ENCODE data around the gene IRF7.

Gene IRF7

DNA sequence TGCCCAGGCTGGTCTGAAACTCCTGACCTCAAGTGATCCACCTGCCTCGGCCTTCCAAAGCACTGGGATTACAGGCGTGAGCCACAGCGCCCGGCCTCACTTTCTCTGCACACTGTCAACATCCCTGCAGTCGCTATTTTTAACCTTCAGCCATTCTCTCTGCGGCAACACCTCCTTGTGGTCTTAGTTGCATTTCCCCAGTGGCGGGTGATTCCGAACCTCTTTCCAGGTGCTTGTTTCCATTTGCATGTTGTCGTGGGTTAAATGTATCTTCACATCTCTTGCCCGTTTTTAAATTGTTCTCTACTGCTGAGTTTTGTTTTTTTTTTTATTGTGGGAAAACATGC is 13.5 kb upstream of the IRF7 start:
- Mint-ChIP-seq H3K4me3 (peak overlapping the region; percentile 40), H3K27ac (no peak overlapping the region), H3K27me3 (peaks cover 11% of the 10 kb centered on the region), H3K36me3 (no peaks in the 10 kb centered on the region), H3K9me3 (no peaks in the 10 kb centered on the region), H3K4me1 (peaks cover 20% of the 10 kb centered on the region)

DNA sequence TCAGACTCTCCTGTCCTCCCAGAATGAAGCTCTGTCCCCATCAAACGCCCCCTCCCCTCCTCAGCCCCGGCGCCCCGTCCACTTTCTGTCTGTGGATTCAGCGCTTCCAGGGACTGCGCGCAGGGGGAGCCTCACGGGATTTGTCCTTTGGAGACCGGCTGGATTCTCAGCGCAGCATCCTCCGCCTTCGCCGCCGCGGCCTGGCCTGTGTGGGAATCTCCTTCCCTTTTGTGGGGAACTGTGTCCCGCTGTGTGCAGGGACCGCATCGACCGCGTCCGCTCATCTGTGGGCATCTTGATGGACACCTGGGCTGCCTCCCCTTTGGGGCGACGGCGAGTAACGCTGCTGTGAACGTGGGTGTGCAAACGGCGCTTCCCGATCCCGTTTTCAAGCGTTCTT is 12.3 kb upstream of the IRF7 start:
- Mint-ChIP-seq H3K36me3 (no peaks in the 10 kb centered on the region), H3K9me3 (no peaks in the 10 kb centered on the region), H3K4me3 (peak overlapping the region; percentile 49), H3K27ac (peak overlapping the region; percentile 59), H3K27me3 (peaks cover 11% of the 10 kb centered on the region), H3K4me1 (peaks cover 20% of the 10 kb centered on the region)

- Mint-ChIP-seq H3K4me1 (peaks cover 20% of the 10 kb centered on the region), H3K27me3 (peaks cover 11% of the 10 kb centered on the region), H3K4me3 (no peak overlapping the region), H3K9me3 (no peaks in the 10 kb centered on the region), H3K27ac (no peak overlapping the region), H3K36me3 (no peaks in the 10 kb centered on the region)
These were observed 11.5 kb upstream of the IRF7 start for GRCh38 chr11:627308-627576.

DNA sequence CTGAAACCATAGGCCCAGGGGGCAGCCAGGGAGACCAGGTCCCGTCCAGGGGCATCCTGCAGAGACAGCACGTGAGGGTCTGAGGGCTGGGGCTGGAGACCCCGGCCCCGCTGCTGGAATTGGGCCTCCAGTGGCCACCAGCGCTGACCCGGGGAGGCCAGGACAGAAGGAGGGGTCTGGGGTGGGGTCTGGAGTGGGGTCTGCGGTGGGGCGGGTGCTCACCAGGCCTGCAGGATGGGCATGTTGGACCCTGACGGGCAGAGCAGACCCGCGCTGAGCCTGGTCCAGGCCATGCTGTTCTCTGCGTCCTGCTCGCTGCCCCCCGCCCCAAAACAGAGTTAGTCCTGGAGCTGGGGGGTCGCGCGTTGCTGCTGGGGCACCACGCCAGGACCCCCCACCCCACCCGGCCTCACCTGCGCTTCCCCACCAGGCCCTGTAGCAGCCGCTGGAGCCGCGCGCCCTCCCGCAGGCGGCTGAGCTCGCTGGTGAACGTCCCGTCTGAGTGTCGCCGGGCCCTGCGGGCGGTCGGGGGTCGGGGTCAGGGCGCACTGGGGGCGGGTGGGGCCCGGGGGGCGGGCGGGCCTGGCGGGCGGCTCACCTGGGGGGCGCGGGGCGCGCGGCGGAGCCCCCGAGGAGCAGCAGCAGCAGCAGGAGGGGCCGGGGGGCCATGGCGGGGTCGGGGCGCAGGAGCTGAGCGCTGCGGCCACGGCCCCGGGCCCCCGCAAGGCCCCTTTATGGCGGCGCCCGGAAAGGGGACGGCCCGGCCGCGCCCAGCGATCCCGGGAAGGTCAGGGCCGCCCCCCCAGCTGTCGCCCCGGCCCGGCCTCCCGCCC is 10.9 kb upstream of the IRF7 start, which contains the start of gene SCT:
Gene SCT, minus strand, starts transcription at position 707 of the 833 bp plus-strand sequence. Its CDS starts 38 bp downstream, at position 669.
- H3K27ac Mint-ChIP-seq, result peak within 1 kb of the TSS; percentile 59
- H3K9me3 Mint-ChIP-seq, result no peaks in the 10 kb centered on the region
- no peaks in the 10 kb centered on the region for H3K36me3 Mint-ChIP-seq
- peaks cover 11% of the 10 kb centered on the region for H3K27me3 Mint-ChIP-seq
- H3K4me1 Mint-ChIP-seq, result peaks cover 20% of the 10 kb centered on the region
- no peak within 1 kb of the TSS for H3K4me3 Mint-ChIP-seq

DNA sequence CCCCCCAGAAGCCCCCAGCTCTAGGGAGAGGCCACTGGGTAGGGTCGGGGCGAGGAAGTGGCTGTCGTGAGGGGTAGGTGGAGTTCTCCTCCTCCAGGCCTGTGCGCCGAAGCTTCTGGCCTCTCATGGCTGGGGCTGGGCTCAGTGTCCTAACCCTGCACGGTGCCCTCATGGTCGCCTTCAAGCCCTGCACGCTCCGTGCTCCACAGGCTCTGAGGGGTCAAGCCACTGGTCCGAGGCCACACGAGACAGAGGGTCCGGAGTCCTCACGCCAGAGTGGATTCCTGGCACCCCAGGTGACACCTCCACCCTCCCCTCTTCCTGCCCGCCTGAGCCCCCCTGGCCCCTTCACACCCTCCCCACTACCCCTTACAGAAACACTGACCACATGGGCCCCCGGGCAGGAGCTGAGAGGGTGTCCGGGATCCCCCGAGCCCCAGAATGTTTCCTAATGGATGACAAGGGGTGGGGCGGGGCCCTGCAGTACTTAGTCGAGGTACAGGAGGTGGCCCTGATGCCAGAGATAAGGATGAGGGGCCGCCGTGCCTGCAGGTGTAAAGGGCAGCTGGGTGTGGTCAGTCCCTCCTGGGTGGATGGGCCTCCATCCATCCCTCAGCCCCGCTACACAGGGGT is 10.0 kb upstream of the IRF7 start:
- Mint-ChIP-seq H3K27ac (no peak overlapping the region), H3K36me3 (no peaks in the 10 kb centered on the region), H3K27me3 (peaks cover 11% of the 10 kb centered on the region), H3K4me1 (peaks cover 20% of the 10 kb centered on the region), H3K4me3 (no peak overlapping the region), H3K9me3 (no peaks in the 10 kb centered on the region)

- no peaks in the 10 kb centered on the region for H3K36me3 Mint-ChIP-seq
- H3K9me3 Mint-ChIP-seq, result no peaks in the 10 kb centered on the region
- no peak within 1 kb of the TSS for H3K4me3 Mint-ChIP-seq
- H3K27ac Mint-ChIP-seq, result no peak within 1 kb of the TSS
- H3K27me3 Mint-ChIP-seq, result peaks cover 11% of the 10 kb centered on the region
- peaks cover 20% of the 10 kb centered on the region for H3K4me1 Mint-ChIP-seq
These were observed 9.2 kb upstream of the IRF7 start, which contains the start of gene CDHR5 for GRCh38 chr11:624705-625635. CDHR5 (minus strand) TSS chr11:624955; CDS start chr11:624902, 53 bp downstream.

- Mint-ChIP-seq H3K4me3 (no peak overlapping the region), H3K36me3 (no peaks in the 10 kb centered on the region), H3K4me1 (peaks cover 14% of the 10 kb centered on the region), H3K27ac (no peak overlapping the region), H3K9me3 (no peaks in the 10 kb centered on the region), H3K27me3 (peaks cover 11% of the 10 kb centered on the region)
These were observed 8.4 kb upstream of the IRF7 start for GRCh38 chr11:623999-624704.

DNA sequence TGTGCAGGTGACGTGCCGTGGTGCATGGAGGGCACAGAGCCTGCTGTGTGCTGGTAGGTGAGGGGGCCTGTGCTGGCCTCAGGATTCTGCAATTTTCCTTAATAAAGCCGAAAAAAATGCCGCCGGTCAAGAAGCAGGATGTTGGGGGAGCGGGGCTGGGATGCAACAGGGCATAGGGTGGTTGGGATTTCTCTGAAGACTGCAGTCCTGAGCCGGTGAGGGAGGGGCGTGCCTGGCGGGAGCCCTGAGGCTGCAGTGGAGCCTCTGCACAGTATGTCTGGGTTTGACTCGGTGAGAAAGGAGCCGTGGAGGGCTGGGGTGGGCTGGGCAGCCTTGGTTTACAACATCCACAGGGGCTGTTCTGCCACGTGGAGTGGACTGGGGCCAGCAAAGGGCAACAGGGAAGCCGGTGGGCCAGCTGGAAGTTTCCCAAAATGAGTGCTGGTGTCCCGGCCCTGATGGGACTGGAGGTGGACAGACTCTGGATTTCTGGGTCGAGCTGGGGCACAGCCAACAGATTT is 7.7 kb upstream of the IRF7 start:
- Mint-ChIP-seq H3K36me3 (no peaks in the 10 kb centered on the region), H3K9me3 (no peaks in the 10 kb centered on the region), H3K27me3 (peaks cover 6% of the 10 kb centered on the region), H3K27ac (no peak overlapping the region), H3K4me3 (no peak overlapping the region), H3K4me1 (peaks cover 7% of the 10 kb centered on the region)

DNA sequence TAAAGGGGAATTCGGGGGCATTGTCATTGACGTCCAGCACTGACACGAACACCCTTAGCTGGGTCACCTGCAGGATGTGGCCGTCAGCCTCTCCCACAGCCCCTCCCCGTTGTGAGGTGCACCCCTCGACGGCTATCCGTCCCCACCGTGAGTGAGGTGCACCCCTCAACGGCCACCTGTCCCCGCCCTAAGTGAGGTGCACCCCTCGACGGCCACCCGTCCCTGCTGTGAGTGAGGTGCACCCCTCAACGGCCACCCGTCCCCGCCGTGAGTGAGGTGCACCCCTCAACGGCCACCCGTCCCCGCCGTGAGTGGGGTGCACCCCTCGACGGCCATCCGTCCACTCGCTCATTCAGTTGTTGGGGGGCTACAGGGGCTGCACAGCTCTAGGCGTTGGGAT is 6.1 kb upstream of the IRF7 start:
- H3K4me3 Mint-ChIP-seq, result no peak overlapping the region
- H3K27ac Mint-ChIP-seq, result no peak overlapping the region
- no peaks in the 10 kb centered on the region for H3K27me3 Mint-ChIP-seq
- H3K36me3 Mint-ChIP-seq, result no peaks in the 10 kb centered on the region
- H3K9me3 Mint-ChIP-seq, result no peaks in the 10 kb centered on the region
- H3K4me1 Mint-ChIP-seq, result no peaks in the 10 kb centered on the region

DNA sequence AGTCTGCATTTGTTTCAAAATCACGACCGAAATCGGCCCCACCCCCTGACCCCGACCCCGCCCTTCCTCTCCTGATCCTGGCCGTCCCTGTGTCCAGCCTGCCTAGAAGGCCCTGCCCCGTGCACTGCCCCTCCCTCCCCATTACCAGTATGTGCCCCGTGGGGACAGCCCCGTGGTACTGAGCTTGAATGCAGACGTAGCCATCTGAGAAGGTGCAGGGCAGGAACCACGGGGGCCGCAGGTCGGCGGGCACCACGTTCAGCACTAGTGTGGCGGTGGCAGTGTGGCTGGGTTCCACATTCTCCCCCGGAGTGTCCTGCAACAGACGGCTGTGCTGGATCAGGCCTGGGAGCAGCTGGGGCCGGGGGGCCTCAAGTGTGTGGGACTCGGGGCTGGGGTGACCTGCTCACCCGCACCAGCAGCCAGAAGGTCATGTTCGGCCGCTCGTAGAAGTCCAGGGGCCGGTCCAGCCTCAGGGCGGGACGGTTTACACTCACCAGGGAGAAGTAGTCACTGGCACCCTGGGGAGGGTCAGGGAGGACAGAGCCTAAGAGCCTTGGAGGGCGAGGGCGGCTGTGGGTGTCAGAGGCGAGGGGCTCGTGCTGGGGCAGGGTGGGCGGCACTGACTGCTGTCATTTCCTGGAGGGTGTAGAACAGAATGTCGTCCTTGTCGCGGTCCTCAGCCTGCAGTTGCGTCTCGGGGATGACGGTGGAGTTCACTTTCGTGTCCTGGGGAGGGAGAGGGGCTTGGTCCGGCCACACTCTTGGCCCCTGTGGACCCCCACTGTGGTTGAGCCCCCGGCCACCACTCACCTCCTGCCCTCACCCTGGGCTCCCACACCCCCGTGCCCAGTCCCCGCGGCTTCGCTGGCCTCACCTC is 5.4 kb upstream of the IRF7 start:
- no peaks in the 10 kb centered on the region for H3K27me3 Mint-ChIP-seq
- no peak overlapping the region for H3K4me3 Mint-ChIP-seq
- H3K27ac Mint-ChIP-seq, result no peak overlapping the region
- H3K36me3 Mint-ChIP-seq, result no peaks in the 10 kb centered on the region
- no peaks in the 10 kb centered on the region for H3K9me3 Mint-ChIP-seq
- no peaks in the 10 kb centered on the region for H3K4me1 Mint-ChIP-seq

DNA sequence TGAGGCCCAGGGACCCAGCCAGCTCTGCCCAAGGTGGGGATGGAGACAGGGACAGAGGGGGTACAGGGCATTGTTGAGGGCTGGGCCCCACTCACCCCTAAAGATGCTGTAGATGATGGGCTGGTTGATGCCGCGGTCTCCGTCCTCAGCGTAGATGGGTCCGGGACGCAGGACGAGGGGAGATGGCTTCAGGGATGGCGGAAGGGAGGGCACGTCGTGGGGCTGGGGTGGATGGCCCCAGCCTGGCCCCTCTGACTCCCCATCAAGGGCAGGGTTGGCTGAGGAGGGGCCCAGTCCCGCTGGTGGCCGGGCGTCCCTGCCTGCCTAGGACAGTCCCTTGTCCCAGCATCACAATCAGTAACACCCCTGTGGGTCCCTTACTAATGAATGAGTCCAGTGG is 4.5 kb upstream of the IRF7 start:
- H3K36me3 Mint-ChIP-seq, result no peaks in the 10 kb centered on the region
- no peak overlapping the region for H3K27ac Mint-ChIP-seq
- H3K4me3 Mint-ChIP-seq, result no peak overlapping the region
- no peaks in the 10 kb centered on the region for H3K9me3 Mint-ChIP-seq
- no peaks in the 10 kb centered on the region for H3K27me3 Mint-ChIP-seq
- no peaks in the 10 kb centered on the region for H3K4me1 Mint-ChIP-seq

DNA sequence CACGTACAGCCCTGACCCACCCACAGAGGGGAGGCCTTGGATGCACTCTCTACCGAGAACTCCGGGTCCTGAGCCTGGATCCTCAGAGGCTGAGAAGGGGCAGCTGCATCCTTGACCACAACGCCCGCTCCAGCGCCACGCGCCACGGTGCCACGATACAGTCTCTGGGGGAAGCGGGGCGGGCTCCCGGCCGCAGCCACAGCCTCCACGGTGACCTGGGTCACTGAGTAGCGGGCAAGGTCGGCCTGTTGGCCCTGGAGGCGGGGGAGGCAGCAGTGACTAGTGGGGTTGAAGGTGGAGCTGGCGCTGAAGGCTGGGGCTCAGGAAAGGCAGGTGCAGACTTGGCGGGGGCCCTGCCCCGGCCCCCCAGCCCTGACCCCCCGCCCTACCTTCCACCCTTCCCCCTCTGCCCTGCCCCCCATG is 3.9 kb upstream of the IRF7 start:
- Mint-ChIP-seq H3K27me3 (no peaks in the 10 kb centered on the region), H3K4me3 (no peak overlapping the region), H3K27ac (no peak overlapping the region), H3K36me3 (no peaks in the 10 kb centered on the region), H3K4me1 (no peaks in the 10 kb centered on the region), H3K9me3 (no peaks in the 10 kb centered on the region)

GRCh38 chr11:618856-619627 is 3.3 kb upstream of the IRF7 start:
- Mint-ChIP-seq H3K36me3 (no peaks in the 10 kb centered on the region), H3K4me3 (no peak overlapping the region)

More at GRCh38 chr11:618856-619627, 3.3 kb upstream of the IRF7 start:
- Mint-ChIP-seq H3K4me1 (peaks cover 5% of the 10 kb centered on the region), H3K27me3 (no peaks in the 10 kb centered on the region), H3K27ac (peak overlapping the region; percentile 59), H3K9me3 (no peaks in the 10 kb centered on the region)

All from activated naive CD4-positive, alpha-beta T cell treated with anti-CD3 and anti-CD28 coated beads, Interleukin-2, amount 50 U/mL, for 24 hours (primary cell).